HG03442 (cell line): ENCODE measurements around the gene RICTOR.
"Not testable (repeated sequence)": the region's sequence is repeated elsewhere in the genome, so short reads cannot be mapped to it uniquely, and the experiment has no call there.

Source experiments
- ATAC-seq: cut with Tn5 transposase; IDR thresholded peaks from one replicate; pipeline ENCODE4 v1.9.1; 2021; ENCODE audit warnings: mild to moderate bottlenecking, moderate library complexity; ENCODE audit not compliant: unreplicated experiment

RICTOR gene

GRCh38 chr5:39058178-39058921, 15.8 kb downstream of the RICTOR start:
- ATAC-seq, result peak; percentile 77

GRCh38 chr5:39057734-39058133, 16.5 kb downstream of the RICTOR start:
- ATAC-seq, result peak; percentile 50

DNA sequence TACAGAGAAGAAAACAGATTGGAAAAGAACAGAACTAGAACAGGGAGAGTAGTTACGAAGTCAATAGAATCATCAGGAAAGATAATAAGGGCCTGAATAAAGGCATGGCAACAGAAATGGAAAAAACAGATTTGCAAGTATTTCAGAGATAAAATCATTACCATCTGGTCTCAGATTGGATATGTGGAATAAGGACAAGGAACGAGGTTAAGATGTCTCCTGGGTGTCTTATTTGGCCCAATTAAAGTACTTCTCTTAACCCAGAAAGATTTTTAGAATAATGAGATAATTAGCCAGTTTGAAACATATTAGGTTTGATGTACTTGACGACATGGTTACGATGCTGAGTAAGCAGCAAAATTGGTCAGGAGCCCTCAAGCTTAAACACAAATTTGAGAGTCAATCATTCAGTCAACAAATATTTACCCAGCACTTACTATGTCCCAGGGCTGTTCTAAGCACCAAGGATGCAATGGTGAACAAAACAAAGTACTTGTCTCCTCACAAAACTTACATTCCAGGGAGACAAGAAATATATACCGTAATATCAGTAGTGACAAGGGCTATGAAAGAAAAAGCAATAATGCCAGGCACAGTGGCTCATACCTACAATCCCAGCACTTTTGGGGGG, 18.3 kb downstream of the RICTOR start:
- ATAC-seq, result no peak

DNA sequence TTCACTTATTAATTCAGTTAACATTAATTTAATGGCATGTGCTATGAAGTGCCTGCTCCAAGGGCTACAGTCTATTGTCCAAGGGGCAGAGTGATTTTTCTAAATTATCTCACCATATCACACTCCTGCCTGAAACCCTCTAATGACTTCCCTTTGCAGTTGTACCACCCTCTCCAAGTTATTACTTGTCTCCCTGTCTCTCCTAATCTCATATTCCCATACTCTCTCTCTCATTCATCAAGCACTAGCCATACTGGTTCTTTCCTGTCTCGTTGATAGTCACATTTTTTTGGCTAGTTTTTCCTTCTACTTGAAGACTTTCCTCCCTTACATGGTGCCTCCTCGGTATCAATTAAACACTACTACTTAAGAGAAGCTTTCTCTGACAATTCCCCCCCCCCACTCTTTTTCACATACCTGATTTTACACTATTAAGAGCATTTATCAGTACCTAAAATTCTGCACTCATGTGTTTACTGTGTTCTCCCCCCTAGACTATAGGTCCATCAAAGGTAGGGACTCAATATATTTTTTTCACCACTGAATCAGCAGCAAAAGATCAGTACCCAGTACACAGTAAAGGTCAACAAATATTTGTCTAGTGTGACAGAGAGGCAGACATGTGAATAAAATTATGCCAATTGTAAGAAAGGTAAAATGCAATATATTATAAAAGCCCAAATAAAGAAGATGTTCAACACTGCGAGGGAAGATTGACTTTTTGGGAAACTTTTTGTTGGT, 19.0 kb downstream of the RICTOR start:
- ATAC-seq, result no peak

DNA sequence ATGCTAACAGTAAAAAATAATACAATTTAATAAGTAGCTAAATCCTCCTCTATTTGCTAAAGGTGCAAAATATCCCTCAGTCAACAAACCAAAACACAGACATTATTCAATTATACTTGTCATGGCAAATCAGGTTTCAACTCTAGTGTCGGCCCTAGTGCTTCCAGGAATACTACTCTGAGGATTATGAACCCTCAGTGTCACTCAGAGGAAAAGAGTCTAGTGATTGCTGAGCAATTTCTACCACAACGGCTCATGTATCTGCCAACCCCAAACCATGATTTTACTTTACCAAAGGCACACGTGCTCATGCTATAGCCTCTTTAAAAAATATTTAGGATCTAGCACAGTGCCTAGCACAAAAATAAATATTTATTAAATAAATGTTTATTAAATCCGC, 21.0 kb downstream of the RICTOR start:
- no peak for ATAC-seq

GRCh38 chr5:39052141-39052540, 22.1 kb downstream of the RICTOR start:
- ATAC-seq, result no peak

DNA sequence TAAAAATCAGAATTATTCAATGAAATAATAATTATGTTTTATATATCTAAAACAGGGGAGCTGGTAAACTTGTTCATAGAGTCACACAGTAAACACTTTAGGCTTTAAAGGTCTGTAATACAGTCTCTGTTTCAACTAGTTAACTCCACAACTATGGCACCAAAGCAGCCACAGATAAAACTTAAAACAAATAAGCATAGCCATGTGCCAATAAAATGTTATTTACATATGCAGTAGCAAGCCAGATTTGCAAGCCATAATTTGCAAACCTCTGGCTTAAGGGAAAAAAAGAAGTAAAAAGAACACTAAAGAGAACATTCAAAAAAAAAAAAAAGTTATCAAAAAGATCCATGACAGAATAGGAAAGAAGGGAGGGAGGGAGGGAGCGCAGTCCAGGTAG, 24.9 kb downstream of the RICTOR start:
- no peak for ATAC-seq

GRCh38 chr5:39040875-39041274, 33.3 kb downstream of the RICTOR start:
- ATAC-seq, result no peak

DNA sequence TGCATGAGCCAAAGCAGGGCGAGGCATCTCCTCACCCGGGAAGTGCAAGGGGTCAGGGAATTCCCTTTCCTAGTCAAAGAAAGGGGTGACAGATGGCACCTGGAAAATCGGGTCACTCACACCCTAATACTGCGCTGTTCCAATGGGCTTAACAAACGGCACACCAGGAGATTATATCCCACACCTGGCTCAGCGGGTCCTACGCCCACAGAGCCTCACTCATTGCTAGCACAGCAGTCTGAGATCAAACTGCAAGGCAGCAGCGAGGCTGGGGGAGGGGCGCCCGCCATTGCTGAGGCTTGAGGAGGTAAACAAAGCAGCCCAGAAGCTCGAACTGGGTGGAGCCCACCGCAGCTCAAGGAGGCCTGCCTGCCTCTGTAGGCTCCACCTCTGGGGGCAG, 39.7 kb downstream of the RICTOR start:
- ATAC-seq, result not testable (repeated sequence)

DNA sequence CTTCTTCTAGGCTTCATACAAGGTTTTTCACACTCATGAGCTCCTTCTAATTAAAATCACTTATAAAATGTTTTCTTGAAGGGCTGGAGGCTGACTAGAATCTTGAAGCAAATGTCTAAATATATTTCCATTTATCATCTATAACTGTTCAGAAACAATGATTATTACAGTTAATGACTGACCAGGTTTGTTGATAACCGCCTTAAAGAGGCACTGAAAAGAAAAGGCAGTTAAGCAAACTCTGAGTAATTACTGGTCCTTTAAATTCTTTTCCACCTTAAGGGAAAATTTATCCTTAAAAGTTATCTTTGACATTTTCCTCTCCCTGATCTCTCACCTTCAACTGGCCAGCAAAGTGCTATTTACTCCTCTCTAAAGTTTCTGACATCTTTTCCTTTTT, 43.2 kb downstream of the RICTOR start:
- no peak for ATAC-seq

DNA sequence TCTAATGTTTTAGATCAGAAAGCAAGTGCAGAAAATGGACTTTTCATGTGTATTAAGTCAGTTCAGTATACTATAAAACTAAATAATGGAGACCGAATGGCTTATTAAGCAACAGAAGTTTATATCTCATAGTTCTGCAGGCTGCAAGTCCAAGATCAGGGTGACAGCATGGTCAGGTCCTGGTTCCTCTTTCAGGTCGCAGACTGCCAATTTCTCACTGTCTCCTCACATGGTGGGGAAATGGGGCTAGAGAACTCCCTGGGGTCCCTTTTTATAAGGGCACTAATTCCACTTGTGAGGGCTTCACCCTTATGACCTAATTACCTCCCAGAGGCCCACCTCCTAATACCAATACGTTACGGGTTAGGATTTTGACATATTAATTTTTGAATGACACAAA, 48.7 kb downstream of the RICTOR start:
- no peak for ATAC-seq

- no peak for ATAC-seq
These were observed 49.3 kb downstream of the RICTOR start for GRCh38 chr5:39024884-39025283.

DNA sequence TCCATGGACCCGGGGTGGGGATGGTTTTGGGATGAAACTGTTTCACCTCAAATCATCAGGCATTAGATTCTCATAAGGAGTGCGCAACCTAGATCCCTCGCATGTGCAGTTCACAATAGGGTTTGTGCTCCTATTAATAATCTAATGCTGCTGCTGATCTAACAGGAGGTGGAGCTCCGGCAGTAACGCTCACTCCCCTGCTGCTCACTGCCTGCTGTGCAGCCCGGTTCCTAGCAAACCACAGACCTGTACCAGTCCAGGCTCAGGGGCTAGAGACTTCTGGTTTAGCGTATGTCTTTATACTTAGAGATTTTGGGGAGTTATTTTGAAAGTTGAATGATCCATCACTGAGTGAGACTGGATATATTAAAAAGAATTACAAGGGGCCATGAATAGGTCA, 50.2 kb downstream of the RICTOR start:
- no peak for ATAC-seq

DNA sequence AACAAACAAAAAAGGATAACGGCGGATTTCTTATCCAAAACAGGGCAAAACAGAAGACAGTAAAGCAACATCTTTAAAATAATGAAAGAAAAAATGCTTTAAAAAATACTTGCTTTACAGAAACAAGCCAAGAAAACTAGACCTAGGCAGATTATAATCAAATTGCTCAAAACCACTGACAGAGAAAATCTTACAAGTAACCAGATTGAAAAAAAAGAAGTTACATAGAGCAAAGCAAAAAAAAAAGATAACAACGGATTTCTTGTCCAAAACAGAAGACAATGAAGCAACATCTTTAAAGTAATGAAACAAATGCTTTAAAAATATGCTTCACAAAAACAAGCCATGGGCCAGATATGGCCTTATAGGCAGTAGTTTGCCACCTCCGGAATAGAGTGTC, 51.1 kb downstream of the RICTOR start:
- ATAC-seq, result no peak

DNA sequence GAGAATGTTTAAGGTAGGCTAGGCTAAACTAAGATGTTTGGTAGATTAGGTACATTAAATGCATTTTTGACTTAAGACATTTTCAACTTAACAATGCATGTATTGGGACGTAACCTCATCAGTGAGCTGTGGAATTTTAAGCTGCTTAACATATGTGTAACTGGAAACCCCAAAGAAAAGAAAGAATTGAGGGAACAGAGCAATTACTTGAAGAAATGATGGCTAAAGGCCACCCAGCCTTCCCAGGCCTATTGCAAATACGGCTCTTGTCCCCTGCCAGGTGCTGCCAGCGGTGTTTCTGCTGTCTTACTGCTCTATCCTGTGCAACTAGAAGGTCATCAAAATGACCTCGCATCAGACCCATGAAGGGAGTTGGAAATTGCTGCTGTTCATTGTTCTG, 52.0 kb downstream of the RICTOR start:
- no peak for ATAC-seq

GRCh38 chr5:39021413-39021812, 52.8 kb downstream of the RICTOR start:
- ATAC-seq, result no peak

DNA sequence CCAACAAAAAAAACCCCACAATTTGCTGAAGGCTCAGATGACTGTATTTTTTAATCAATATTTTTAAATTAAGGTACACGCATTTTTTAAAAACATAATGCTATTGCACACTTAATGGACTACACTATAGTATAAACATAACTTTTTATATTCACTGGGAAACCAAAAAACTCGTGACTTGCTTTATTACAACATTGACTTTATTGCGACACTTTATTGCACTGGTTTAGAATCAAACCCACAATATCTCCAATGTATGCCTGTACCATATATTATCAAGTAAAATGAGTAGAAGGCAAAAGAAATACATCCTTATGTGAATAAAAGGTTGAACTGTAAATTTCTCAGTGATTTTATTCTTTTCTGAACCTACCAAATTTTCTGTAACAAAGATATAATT, 53.7 kb downstream of the RICTOR start:
- no peak for ATAC-seq

GRCh38 chr5:39019254-39019653, 54.9 kb downstream of the RICTOR start:
- ATAC-seq, result no peak

DNA sequence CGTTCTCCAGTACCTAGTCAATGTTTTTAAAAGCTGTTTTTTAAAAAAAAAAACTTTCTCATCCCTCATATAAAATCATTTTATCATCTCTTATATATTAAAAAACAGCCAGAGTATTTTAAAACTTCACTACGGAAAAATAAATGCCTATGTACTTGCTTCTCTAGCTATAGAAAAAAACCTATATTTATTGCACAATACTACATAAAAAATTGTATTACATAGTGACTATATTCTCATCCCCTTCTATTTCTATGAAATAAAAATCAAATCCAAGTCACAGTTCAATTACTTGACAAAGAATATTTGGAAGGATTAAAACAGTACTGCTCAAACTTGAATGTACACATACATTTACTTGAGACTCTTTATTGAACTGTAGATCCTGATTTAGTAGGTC, 56.7 kb downstream of the RICTOR start:
- no peak for ATAC-seq

- no peak for ATAC-seq
These were observed 57.5 kb downstream of the RICTOR start for GRCh38 chr5:39016587-39017275.

DNA sequence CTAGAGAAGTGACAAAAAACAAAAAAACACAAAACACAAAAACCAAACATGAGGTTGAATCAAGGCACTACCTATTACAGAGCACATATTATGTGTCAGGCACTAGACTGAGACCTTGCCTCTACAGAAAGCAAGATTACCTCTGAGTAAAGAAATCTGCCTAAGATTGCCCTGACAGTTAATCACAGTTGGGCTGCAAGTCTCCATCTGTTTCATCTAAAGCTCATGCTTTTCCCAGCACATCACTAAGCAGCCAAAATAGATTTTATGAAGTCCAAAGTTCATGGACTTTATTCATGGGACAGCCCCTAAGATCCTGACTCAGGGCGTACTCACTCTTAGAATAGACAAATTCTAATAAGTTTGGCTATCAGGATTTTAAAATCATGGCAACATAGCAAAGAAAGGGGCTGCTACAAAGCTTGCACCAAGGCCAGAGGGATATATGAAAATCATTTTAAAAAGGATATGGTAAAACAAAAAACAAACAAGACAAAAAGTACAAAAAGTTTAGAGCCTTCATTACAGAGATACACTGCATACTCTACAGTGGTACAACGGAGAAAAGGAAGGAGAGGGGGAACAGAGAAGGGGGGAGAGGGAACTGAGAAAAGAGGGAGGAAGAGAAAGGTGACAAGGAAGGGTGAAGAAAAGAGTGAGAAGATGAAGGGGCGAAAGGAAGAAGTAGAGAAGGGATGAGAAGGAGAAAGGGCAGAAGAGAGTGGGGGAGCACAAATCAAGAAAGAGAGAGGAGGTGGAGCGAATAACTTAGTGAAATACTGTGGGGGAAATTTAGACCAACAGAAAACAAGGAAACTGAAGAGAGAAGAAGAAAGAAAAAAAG, 58.2 kb downstream of the RICTOR start:
- ATAC-seq, result no peak
